ENCODE data around the gene CCDC69.
"Not testable (repeated sequence)": the region's sequence is repeated elsewhere in the genome, so short reads cannot be mapped to it uniquely, and the experiment has no call there.

CCDC69 gene

DNA sequence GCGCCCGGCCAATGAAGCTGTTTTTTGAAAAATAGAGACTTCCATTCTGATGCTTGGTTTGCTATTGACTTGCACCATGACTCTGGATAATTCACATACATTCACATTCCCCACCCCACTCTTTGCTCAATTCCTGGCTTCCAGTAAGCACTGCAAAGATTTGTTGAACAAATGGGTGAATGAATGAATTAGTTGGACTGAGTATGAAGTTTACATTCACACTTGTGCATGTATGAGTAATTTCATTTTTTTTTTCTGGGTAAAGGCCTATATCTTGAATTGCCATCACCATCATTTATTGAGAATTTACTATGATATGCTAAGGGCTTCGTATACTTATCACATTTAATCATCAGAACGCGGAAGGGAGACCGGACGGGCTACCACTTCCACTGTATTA, 13.8 kb upstream of the CCDC69 start:
- Histone ChIP-seq H3K27ac (ENCODE audit: low read depth in 2 of 2, low read length in 2 of 2) (peak overlapping the region in 1 of 2 donors; percentile 68), H3K27me3 (ENCODE audit: control insufficient read depth in 2 of 2, insufficient read depth in 2 of 2, low read length in 2 of 2) (no peaks in the 10 kb centered on the region), H3K9ac (ENCODE audit: low read depth in 1 of 2, low read length in 2 of 2) (no peak overlapping the region), H3K4me3 (ENCODE audit: low read length in 2 of 2) (no peak overlapping the region), H3K9me3 (ENCODE audit: control insufficient read depth in 2 of 2, low read length in 2 of 2) (no peaks in the 10 kb centered on the region), H3K4me1 (ENCODE audit: control insufficient read depth in 2 of 2, insufficient read depth in 2 of 2, low read length in 2 of 2) (peaks cover 3 to 8% of the 10 kb centered on the region in 2 donors), H3K36me3 (ENCODE audit: control insufficient read depth in 2 of 2, insufficient read depth in 2 of 2, low read length in 2 of 2) (no peaks in the 10 kb centered on the region)

DNA sequence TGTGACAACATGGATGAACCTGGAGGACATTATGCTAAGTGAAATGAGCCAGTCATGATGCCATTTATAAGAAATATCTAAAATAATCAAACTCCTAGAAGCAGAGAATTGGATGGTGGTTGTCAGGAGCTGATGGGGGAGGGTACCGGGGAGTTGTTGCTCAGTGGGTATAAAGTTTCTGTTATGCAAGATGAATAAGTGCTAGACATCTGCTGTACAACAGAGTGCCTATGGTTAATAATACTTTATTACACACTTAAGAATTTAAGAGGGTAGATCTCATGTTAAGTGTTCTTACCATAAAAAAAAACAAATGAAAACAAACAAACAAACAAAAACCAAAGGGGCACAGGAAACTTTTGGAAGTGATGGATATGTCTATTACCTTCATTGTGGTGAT, 13.0 kb upstream of the CCDC69 start:
- Histone ChIP-seq H3K27ac (ENCODE audit: low read depth in 2 of 2, low read length in 2 of 2) (no peak overlapping the region), H3K4me1 (ENCODE audit: control insufficient read depth in 2 of 2, insufficient read depth in 2 of 2, low read length in 2 of 2) (peaks cover 3 to 8% of the 10 kb centered on the region in 2 donors), H3K27me3 (ENCODE audit: control insufficient read depth in 2 of 2, insufficient read depth in 2 of 2, low read length in 2 of 2) (no peaks in the 10 kb centered on the region), H3K36me3 (ENCODE audit: control insufficient read depth in 2 of 2, insufficient read depth in 2 of 2, low read length in 2 of 2) (no peaks in the 10 kb centered on the region), H3K9ac (ENCODE audit: low read depth in 1 of 2, low read length in 2 of 2) (no peak overlapping the region), H3K4me3 (ENCODE audit: low read length in 2 of 2) (no peak overlapping the region), H3K9me3 (ENCODE audit: control insufficient read depth in 2 of 2, low read length in 2 of 2) (no peaks in the 10 kb centered on the region)

DNA sequence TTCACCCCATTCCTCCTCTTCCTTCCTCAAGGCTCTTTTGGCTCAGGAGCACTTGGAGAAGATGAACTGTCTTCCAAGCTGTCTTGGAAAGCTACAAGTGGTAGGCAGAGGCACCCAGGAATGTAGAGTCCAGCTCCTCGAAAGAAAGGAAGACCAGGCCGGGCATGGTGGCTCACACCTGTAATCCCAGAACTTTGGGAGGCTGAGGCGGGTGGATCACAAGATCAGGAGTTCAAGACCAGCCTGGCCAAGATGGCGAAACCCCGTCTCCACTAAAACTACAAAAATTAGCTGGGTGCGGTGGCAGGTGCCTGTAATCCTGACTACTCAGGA, 11.3 kb upstream of the CCDC69 start:
- peak overlapping the region in 1 of 2 donors; percentile 37 for H3K4me3 ChIP-seq (ENCODE audit: low read length in 2 of 2)
- not testable (repeated sequence) for H3K36me3 ChIP-seq (ENCODE audit: control insufficient read depth in 2 of 2, insufficient read depth in 2 of 2, low read length in 2 of 2); H3K9me3 ChIP-seq (ENCODE audit: control insufficient read depth in 2 of 2, low read length in 2 of 2); H3K9ac ChIP-seq (ENCODE audit: low read depth in 1 of 2, low read length in 2 of 2); H3K4me1 ChIP-seq (ENCODE audit: control insufficient read depth in 2 of 2, insufficient read depth in 2 of 2, low read length in 2 of 2); H3K27me3 ChIP-seq (ENCODE audit: control insufficient read depth in 2 of 2, insufficient read depth in 2 of 2, low read length in 2 of 2)
- H3K27ac ChIP-seq (ENCODE audit: low read depth in 2 of 2, low read length in 2 of 2), result peak overlapping the region in 1 of 2 donors; percentile 74

DNA sequence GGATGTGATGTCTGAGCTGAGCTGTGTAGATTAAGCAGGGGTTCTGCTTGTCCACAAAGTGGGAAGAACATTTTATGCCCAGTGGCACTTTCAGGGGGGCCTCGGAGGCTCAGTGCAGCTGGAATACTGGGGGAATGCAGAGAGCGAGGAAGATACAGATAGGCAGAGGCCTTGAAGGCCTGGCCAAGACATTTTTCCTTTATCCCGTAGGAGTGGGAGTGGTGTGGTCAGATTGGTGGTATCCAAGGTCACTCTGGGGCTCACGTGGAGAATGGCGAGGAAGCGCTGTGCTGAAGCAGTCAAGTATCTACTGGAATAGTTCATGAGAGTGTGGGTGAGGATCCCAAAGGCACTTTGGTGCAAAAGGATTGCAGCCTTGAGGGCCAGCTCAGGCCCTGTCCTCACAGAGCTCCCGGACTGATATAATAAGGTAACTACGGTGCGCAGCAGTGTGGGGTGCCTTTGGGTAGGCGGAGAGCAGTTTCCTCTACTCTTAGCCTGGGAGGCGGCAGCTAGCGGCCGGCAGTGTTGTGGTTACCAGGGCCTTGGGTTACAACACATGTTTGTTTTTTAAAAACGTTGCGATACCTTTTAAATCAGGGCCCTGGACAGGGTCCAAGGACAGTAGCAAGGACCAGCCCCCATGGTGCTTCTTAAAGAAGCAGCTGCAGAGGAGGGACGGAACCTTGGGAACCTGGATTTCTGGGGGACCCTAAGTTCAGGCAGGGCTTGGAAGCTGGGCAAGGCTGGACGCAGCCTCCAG, 10.8 kb upstream of the CCDC69 start:
- no peaks in the 10 kb centered on the region for H3K36me3 ChIP-seq (ENCODE audit: control insufficient read depth in 2 of 2, insufficient read depth in 2 of 2, low read length in 2 of 2)
- H3K4me3 ChIP-seq (ENCODE audit: low read length in 2 of 2), result peak overlapping the region in 1 of 2 donors; percentile 37
- peaks cover 3 to 8% of the 10 kb centered on the region in 2 donors for H3K4me1 ChIP-seq (ENCODE audit: control insufficient read depth in 2 of 2, insufficient read depth in 2 of 2, low read length in 2 of 2)
- no peaks in the 10 kb centered on the region for H3K9me3 ChIP-seq (ENCODE audit: control insufficient read depth in 2 of 2, low read length in 2 of 2)
- peak overlapping the region in 1 of 2 donors; percentile 38 for H3K9ac ChIP-seq (ENCODE audit: low read depth in 1 of 2, low read length in 2 of 2)
- H3K27ac ChIP-seq (ENCODE audit: low read depth in 2 of 2, low read length in 2 of 2), result peak overlapping the region; percentile 27 to 74
- H3K27me3 ChIP-seq (ENCODE audit: control insufficient read depth in 2 of 2, insufficient read depth in 2 of 2, low read length in 2 of 2), result no peaks in the 10 kb centered on the region

DNA sequence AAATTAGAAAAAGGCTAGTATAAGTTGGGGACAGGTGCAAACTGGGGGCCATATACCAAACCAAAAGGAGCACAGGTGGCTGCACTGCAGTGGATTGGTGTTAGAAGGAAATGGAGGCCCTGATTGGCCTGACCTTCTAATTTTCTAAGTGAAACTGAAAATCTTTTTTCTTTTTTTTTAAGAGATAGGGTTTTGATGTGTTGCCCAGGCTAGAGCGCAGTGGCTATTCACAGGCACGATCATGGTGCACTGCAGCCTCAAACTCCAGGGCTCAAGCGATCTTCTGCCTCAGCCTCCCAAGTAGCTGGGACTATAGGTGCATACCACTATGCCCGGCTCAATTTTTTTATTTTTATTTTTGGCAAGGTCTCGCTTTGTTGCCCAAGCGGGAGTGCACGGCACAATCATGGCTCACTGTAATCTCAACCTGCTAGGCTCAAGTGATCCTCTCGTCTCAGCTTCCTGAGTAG, 9.8 kb upstream of the CCDC69 start:
- no peaks in the 10 kb centered on the region for H3K36me3 ChIP-seq (ENCODE audit: control insufficient read depth in 2 of 2, insufficient read depth in 2 of 2, low read length in 2 of 2)
- peak overlapping the region in 1 of 2 donors; percentile 71 for H3K27ac ChIP-seq (ENCODE audit: low read depth in 2 of 2, low read length in 2 of 2)
- H3K9me3 ChIP-seq (ENCODE audit: control insufficient read depth in 2 of 2, low read length in 2 of 2), result no peaks in the 10 kb centered on the region
- H3K27me3 ChIP-seq (ENCODE audit: control insufficient read depth in 2 of 2, insufficient read depth in 2 of 2, low read length in 2 of 2), result no peaks in the 10 kb centered on the region
- peaks cover 3 to 8% of the 10 kb centered on the region in 2 donors for H3K4me1 ChIP-seq (ENCODE audit: control insufficient read depth in 2 of 2, insufficient read depth in 2 of 2, low read length in 2 of 2)
- no peak overlapping the region for H3K4me3 ChIP-seq (ENCODE audit: low read length in 2 of 2)
- H3K9ac ChIP-seq (ENCODE audit: low read depth in 1 of 2, low read length in 2 of 2), result no peak overlapping the region

DNA sequence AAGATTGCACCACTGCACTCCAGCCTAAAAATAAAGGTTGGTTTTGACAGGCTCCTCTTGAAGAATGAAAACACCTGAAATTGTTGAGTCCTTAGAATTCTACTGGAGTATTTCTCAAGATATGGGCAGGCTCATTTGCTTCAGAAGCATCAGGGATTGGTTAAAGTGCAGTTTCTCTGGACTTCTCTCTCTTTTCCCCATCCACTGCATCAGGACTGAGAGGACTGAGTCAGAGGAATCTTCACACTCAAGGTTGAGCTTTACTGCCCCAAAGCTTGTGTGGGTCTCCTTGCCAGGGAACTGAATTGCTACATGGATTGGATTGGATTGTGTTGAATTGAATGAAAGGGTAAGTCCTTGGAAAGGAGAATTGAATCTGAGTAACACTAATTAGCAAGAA, 7.5 kb upstream of the CCDC69 start:
- H3K9me3 ChIP-seq (ENCODE audit: control insufficient read depth in 2 of 2, low read length in 2 of 2), result no peaks in the 10 kb centered on the region
- no peaks in the 10 kb centered on the region for H3K36me3 ChIP-seq (ENCODE audit: control insufficient read depth in 2 of 2, insufficient read depth in 2 of 2, low read length in 2 of 2)
- H3K27ac ChIP-seq (ENCODE audit: low read depth in 2 of 2, low read length in 2 of 2), result no peak overlapping the region
- no peak overlapping the region for H3K9ac ChIP-seq (ENCODE audit: low read depth in 1 of 2, low read length in 2 of 2)
- H3K4me3 ChIP-seq (ENCODE audit: low read length in 2 of 2), result no peak overlapping the region
- no peaks in the 10 kb centered on the region for H3K27me3 ChIP-seq (ENCODE audit: control insufficient read depth in 2 of 2, insufficient read depth in 2 of 2, low read length in 2 of 2)
- peaks cover 3 to 8% of the 10 kb centered on the region in 2 donors for H3K4me1 ChIP-seq (ENCODE audit: control insufficient read depth in 2 of 2, insufficient read depth in 2 of 2, low read length in 2 of 2)

DNA sequence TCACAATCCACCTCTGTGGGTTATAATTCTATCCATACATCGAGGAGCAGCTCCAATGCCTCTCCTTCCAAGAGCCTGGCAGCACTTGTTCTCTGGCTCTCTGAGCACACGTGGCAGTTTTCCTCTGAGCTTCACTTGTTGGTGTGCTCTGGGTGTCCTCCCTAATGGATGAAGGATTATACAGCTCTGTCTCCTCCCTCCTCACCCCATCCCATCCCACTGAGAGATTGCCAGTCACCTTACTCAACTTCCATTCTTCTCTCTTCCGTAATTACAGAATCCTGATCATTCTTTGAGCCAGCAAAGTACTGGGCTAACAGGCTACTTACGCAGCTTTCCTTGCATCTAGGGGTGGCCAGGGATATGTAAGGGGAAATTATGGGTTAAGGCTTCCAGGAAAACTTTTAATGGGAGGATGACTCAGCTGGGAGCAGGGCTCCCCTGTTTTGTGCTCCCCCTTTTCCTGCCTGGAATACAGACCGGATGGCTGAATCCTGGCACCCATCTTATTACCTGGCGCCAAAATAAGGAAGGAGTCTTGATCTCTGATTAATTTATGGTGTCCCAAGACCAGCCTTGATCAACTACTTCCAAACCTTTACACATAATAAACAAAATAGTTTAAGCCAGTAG, 6.3 kb upstream of the CCDC69 start:
- Histone ChIP-seq H3K36me3 (ENCODE audit: control insufficient read depth in 2 of 2, insufficient read depth in 2 of 2, low read length in 2 of 2) (no peaks in the 10 kb centered on the region), H3K9me3 (ENCODE audit: control insufficient read depth in 2 of 2, low read length in 2 of 2) (no peaks in the 10 kb centered on the region), H3K9ac (ENCODE audit: low read depth in 1 of 2, low read length in 2 of 2) (no peak overlapping the region), H3K4me1 (ENCODE audit: control insufficient read depth in 2 of 2, insufficient read depth in 2 of 2, low read length in 2 of 2) (peaks cover 3 to 8% of the 10 kb centered on the region in 2 donors), H3K4me3 (ENCODE audit: low read length in 2 of 2) (no peak overlapping the region), H3K27ac (ENCODE audit: low read depth in 2 of 2, low read length in 2 of 2) (no peak overlapping the region), H3K27me3 (ENCODE audit: control insufficient read depth in 2 of 2, insufficient read depth in 2 of 2, low read length in 2 of 2) (no peaks in the 10 kb centered on the region)

DNA sequence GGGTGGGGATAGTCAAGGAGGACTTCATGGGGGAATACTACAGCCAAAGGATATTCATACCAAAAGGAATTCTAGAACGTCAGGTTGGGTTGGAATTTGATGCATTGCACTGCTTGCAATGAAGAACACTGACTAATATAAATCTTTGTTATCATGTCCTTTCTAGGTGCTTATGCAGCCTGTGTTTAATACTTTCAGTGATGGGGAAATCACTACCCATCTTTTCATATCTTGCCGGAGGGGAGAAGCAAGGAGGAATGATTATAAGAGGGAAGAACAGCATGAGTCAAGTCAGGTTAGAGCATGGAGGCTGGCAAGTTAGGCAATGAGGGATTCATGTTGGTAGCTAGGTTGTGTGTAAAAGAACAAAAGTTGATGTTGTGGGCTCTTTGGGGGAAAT, 5.1 kb upstream of the CCDC69 start:
- H3K4me3 ChIP-seq (ENCODE audit: low read length in 2 of 2), result no peak overlapping the region
- no peak overlapping the region for H3K27ac ChIP-seq (ENCODE audit: low read depth in 2 of 2, low read length in 2 of 2)
- H3K9ac ChIP-seq (ENCODE audit: low read depth in 1 of 2, low read length in 2 of 2), result no peak overlapping the region
- H3K36me3 ChIP-seq (ENCODE audit: control insufficient read depth in 2 of 2, insufficient read depth in 2 of 2, low read length in 2 of 2), result no peaks in the 10 kb centered on the region
- H3K4me1 ChIP-seq (ENCODE audit: control insufficient read depth in 2 of 2, insufficient read depth in 2 of 2, low read length in 2 of 2), result no peaks in the 10 kb centered on the region
- no peaks in the 10 kb centered on the region for H3K9me3 ChIP-seq (ENCODE audit: control insufficient read depth in 2 of 2, low read length in 2 of 2)
- H3K27me3 ChIP-seq (ENCODE audit: control insufficient read depth in 2 of 2, insufficient read depth in 2 of 2, low read length in 2 of 2), result no peaks in the 10 kb centered on the region

DNA sequence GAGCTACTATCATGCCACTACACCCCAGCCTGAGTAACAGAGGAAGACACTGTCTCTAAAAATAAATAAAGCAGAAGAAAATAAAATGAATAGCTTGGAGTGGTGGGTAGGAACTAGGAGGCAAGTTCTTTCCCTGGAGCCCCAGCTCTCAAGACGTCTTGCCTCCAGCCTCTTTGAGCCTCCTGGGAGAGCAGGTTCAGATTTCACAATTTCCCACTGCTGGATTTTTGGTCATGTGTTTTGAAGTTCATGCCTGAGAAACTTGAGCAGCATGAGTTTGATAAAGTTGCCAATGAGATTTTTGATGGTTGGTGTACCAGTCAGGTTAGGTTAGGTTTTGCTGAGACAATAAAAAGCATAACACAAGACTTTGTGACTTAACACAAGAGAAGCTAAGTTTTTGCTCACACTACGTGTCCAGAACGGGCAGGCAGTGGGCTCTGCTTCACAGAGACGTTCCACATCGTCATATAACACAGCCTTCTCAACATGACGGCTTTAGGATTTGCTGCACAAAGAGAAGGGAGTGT, 4.1 kb upstream of the CCDC69 start:
- H3K27ac ChIP-seq (ENCODE audit: low read depth in 2 of 2, low read length in 2 of 2), result no peak overlapping the region
- no peaks in the 10 kb centered on the region for H3K36me3 ChIP-seq (ENCODE audit: control insufficient read depth in 2 of 2, insufficient read depth in 2 of 2, low read length in 2 of 2)
- H3K4me1 ChIP-seq (ENCODE audit: control insufficient read depth in 2 of 2, insufficient read depth in 2 of 2, low read length in 2 of 2), result no peaks in the 10 kb centered on the region
- no peak overlapping the region for H3K9ac ChIP-seq (ENCODE audit: low read depth in 1 of 2, low read length in 2 of 2)
- H3K27me3 ChIP-seq (ENCODE audit: control insufficient read depth in 2 of 2, insufficient read depth in 2 of 2, low read length in 2 of 2), result no peaks in the 10 kb centered on the region
- no peaks in the 10 kb centered on the region for H3K9me3 ChIP-seq (ENCODE audit: control insufficient read depth in 2 of 2, low read length in 2 of 2)
- no peak overlapping the region for H3K4me3 ChIP-seq (ENCODE audit: low read length in 2 of 2)

DNA sequence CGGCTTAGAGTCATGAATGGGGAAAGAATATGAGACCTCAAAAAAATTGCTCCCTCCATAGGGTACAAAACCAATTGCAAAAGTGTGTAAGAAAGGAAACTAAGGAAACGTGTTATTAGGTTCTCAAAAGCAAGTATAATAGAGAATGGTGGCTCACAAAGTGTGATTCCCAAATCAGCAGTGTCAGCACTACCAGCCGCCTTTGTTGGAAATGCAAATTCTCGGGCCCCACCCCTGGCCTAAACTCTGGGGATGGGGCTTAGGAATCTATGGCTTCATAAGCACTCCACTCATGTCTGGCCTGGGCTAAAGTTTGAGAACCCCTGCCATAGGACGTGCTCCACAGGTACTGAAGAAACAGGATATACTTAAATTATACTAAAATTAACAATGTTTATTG, 1.6 kb upstream of the CCDC69 start:
- Histone ChIP-seq H3K9ac (ENCODE audit: low read depth in 1 of 2, low read length in 2 of 2) (no peak overlapping the region), H3K4me1 (ENCODE audit: control insufficient read depth in 2 of 2, insufficient read depth in 2 of 2, low read length in 2 of 2) (peaks cover 7 to 16% of the 10 kb centered on the region in 2 donors), H3K36me3 (ENCODE audit: control insufficient read depth in 2 of 2, insufficient read depth in 2 of 2, low read length in 2 of 2) (no peaks in the 10 kb centered on the region), H3K4me3 (ENCODE audit: low read length in 2 of 2) (no peak overlapping the region), H3K27ac (ENCODE audit: low read depth in 2 of 2, low read length in 2 of 2) (no peak overlapping the region), H3K9me3 (ENCODE audit: control insufficient read depth in 2 of 2, low read length in 2 of 2) (no peaks in the 10 kb centered on the region), H3K27me3 (ENCODE audit: control insufficient read depth in 2 of 2, insufficient read depth in 2 of 2, low read length in 2 of 2) (no peaks in the 10 kb centered on the region)

All from mucosa of rectum (tissue), 2 donors.